Panc1 (cell line): ENCODE measurements around the gene DIS3L2. TPM values are rescaled to one million over a fixed set of nuclear protein-coding genes. Genes with fewer than 3 reads are reported as not detected.

Source experiments
- ATAC-seq: fragments of 200-7000 bp; cut with Tn5 transposase; 2 replicates; pipeline ENCODE4 v1.9.1; 2020; ENCODE audit warnings: mild to moderate bottlenecking, moderate library complexity
- BruUV-seq: library from RNA; stranded (reverse); fragments of 400-500 nt; replicated peaks from 2 replicates; lab custom pipeline; 2021; lab: Mats Ljungman, UMichigan
- CTCF ChIA-PET: fragments of 300-600 bp; sonication (Branson Sonifier 250); formaldehyde crosslinking; loops from one replicate; lab custom pipeline; 2022; ENCODE audit warnings: antibody characterized with exemption; lab: Charles Lee
- POLR2A ChIA-PET: fragments of 300-600 bp; sonication (Branson Sonifier 250); formaldehyde crosslinking; loops from one replicate; lab custom pipeline; 2022; ENCODE audit warnings: antibody characterized with exemption; lab: Charles Lee
- DNase-seq: peaks from one replicate; pipeline ENCODE4 v3.0.0-alpha.2; 2010; ENCODE audit warnings: low read depth, low spot score
- H3K27ac ChIP-seq: 2 replicates; pipeline ENCODE4 v1.5.1; 2011; ENCODE audit warnings: mild to moderate bottlenecking, low read length, inconsistent platforms
- H3K27me3 ChIP-seq: fragments of 200-500 bp; sonication (Bioruptor generic); 2 replicates; pipeline ENCODE4 v1.6.0; 2014; ENCODE audit warnings: low read length, inconsistent platforms; ENCODE audit not compliant: control insufficient read depth, insufficient read depth
- H3K36me3 ChIP-seq: fragments of 200-500 bp; sonication (Bioruptor generic); 2 replicates; pipeline ENCODE4 v1.5.1; 2014; ENCODE audit warnings: inconsistent platforms, mild to moderate bottlenecking, low read length, moderate library complexity; ENCODE audit not compliant: control insufficient read depth, insufficient read depth
- H3K4me1 ChIP-seq: 2 replicates; pipeline ENCODE4 v1.5.1; 2011; ENCODE audit warnings: inconsistent platforms, mild to moderate bottlenecking, low read length, moderate library complexity; ENCODE audit not compliant: control insufficient read depth, insufficient read depth
- H3K4me3 ChIP-seq, 2 experiments: 2 replicates each; pipeline ENCODE4 v1.5.1; 2011 to 2012; ENCODE audit warnings: low read depth in 2 of 2, low read length in 2 of 2, mild to moderate bottlenecking in 2 of 2, inconsistent platforms in 1 of 2, moderate library complexity in 1 of 2
- H3K9me3 ChIP-seq: fragments of 200-500 bp; sonication (Bioruptor generic); 2 replicates; pipeline ENCODE4 v1.5.1; 2014; ENCODE audit warnings: low read depth, mild to moderate bottlenecking, inconsistent platforms, low read length, moderate library complexity; ENCODE audit not compliant: control insufficient read depth, insufficient read depth
- POLR2AphosphoS5 ChIP-seq: IDR thresholded peaks from 2 replicates; pipeline ENCODE4 v1.6.1; 2012; ENCODE audit warnings: mild to moderate bottlenecking, low read depth, low read length, moderate library complexity
- SIN3A ChIP-seq: IDR thresholded peaks from 2 replicates; pipeline ENCODE4 v1.6.1; 2012; ENCODE audit warnings: low read depth, mild to moderate bottlenecking, low read length, moderate library complexity, borderline replicate concordance; ENCODE audit not compliant: insufficient read depth
- TCF7L2 ChIP-seq: IDR thresholded peaks from 2 replicates; pipeline ENCODE4 v1.6.1; 2011; ENCODE audit warnings: mild to moderate bottlenecking, low read depth, low read length, inconsistent platforms
- in situ Hi-C: cut with HindIII; loops from 2 replicates; pipeline ENCODE4 v1.10.0; 2016; ENCODE audit warnings: low sequenced_read_pairs, low pct_unique_long_range_greater_than_20kb
- intact Hi-C: fragments of 100-400 bp; cut with micrococcal nuclease; formaldehyde crosslinking; loops from one replicate; pipeline ENCODE4 v1.10.0; 2022; ENCODE audit not compliant: unreplicated experiment
- total RNA-seq: library from RNA; stranded (reverse); gene quantifications from one replicate; pipeline ENCODE4 v1.2.1, GENCODE V29; 2021; ENCODE audit not compliant: unreplicated experiment
- TF ChIP-seq, protein P1 (sequence below): fragments of 450-650 bp; IDR thresholded peaks from 2 replicates; pipeline ENCODE4 v1.5.1; 2017; ENCODE audit warnings: mild to moderate bottlenecking
- TF ChIP-seq, protein P2 (sequence below), 2 experiments: IDR thresholded peaks; 2 replicates each; pipeline ENCODE4 v1.6.1; 2011 to 2012; ENCODE audit warnings: low read depth in 2 of 2, control low read depth in 1 of 2, low read length in 1 of 2, mild to moderate bottlenecking in 1 of 2, moderate library complexity in 1 of 2; ENCODE audit not compliant: insufficient read depth in 1 of 2

DIS3L2 gene
- total RNA-seq, 1 experiment from 2014 or later: 28.1 TPM

- ChIA-PET POLR2A (no interaction called here), CTCF (interaction anchor here (0.6 kb wide), 1 partner anchor 16 kb away, joined by 3 read pairs; no protein-coding TSS in a partner anchor)
- no peak overlapping the region for H3K4me3 ChIP-seq
- intact Hi-C loops (loop anchor here (10.0 kb wide), 1 partner anchor 184 kb away; the partner anchor contains the start of genes CHRND and PRSS56), in situ Hi-C loops (no loop called here)
- BruUV-seq: no TSS peak
- H3K27ac ChIP-seq: no peak overlapping the region
- no peaks in the 10 kb centered on the region; the same call in 1 of the 2 replicates for H3K4me1 ChIP-seq
- H3K27me3 ChIP-seq: no peaks in the 10 kb centered on the region
- DNase-seq (no peak), ATAC-seq (no peak)
- no peaks in the 10 kb centered on the region for H3K9me3 ChIP-seq
- H3K36me3 ChIP-seq: no peaks in the 10 kb centered on the region
- TF ChIP-seq SIN3A: no peak
- TF ChIP-seq, protein P1, sequence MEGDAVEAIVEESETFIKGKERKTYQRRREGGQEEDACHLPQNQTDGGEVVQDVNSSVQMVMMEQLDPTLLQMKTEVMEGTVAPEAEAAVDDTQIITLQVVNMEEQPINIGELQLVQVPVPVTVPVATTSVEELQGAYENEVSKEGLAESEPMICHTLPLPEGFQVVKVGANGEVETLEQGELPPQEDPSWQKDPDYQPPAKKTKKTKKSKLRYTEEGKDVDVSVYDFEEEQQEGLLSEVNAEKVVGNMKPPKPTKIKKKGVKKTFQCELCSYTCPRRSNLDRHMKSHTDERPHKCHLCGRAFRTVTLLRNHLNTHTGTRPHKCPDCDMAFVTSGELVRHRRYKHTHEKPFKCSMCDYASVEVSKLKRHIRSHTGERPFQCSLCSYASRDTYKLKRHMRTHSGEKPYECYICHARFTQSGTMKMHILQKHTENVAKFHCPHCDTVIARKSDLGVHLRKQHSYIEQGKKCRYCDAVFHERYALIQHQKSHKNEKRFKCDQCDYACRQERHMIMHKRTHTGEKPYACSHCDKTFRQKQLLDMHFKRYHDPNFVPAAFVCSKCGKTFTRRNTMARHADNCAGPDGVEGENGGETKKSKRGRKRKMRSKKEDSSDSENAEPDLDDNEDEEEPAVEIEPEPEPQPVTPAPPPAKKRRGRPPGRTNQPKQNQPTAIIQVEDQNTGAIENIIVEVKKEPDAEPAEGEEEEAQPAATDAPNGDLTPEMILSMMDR: no peak
These were observed 378.8 kb downstream of the DIS3L2 start for GRCh38 chr2:232340171-232340935.

DNA sequence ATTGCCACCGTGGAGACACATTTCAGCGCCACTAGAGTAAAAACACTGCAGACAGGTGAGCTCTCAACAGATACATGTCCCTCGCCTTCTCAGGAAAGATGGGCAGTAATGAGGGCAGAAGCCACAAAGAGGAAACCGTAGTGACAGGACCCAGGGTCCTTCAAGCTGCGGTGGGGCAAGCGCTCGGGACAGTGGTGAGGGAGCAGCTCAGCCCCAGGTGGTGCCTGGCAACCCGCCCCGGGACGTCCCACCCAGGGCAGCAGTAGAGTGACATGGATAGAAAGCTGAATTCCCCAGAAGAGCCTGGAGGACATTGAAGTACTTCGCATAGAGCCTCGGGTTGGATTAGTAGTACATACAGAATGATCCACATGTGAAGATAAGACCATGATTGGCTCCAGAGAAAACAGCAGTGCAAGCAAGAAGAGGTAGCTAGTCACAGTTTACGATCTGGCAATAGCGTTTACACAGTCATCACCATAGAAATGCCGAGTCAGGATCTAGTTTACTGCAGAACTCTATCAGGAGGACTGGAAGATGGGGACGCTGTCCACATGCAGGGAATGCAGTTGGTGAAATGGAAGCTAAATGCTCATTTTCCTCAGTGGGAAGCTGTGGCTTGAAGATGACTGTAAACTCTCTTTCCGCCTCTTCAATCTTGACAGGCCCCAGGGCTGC, 379.7 kb downstream of the DIS3L2 start:
- no TSS peak for BruUV-seq
- no peak overlapping the region for H3K4me3 ChIP-seq
- H3K36me3 ChIP-seq: no peaks in the 10 kb centered on the region
- no peaks in the 10 kb centered on the region for H3K9me3 ChIP-seq
- H3K4me1 ChIP-seq: no peaks in the 10 kb centered on the region; the same call in 1 of the 2 replicates
- in situ Hi-C loops (no loop called here), intact Hi-C loops (loop anchor here (10.0 kb wide), 1 partner anchor 184 kb away; the partner anchor contains the start of genes CHRND and PRSS56)
- no peaks in the 10 kb centered on the region for H3K27me3 ChIP-seq
- H3K27ac ChIP-seq: no peak overlapping the region
- ATAC-seq (no peak), DNase-seq (no peak)
- TF ChIP-seq POLR2AphosphoS5 (peak; percentile 9; the same call in 1 of the 2 replicates), SIN3A (no peak), TCF7L2 (no peak)
- TF ChIP-seq, protein P2, sequence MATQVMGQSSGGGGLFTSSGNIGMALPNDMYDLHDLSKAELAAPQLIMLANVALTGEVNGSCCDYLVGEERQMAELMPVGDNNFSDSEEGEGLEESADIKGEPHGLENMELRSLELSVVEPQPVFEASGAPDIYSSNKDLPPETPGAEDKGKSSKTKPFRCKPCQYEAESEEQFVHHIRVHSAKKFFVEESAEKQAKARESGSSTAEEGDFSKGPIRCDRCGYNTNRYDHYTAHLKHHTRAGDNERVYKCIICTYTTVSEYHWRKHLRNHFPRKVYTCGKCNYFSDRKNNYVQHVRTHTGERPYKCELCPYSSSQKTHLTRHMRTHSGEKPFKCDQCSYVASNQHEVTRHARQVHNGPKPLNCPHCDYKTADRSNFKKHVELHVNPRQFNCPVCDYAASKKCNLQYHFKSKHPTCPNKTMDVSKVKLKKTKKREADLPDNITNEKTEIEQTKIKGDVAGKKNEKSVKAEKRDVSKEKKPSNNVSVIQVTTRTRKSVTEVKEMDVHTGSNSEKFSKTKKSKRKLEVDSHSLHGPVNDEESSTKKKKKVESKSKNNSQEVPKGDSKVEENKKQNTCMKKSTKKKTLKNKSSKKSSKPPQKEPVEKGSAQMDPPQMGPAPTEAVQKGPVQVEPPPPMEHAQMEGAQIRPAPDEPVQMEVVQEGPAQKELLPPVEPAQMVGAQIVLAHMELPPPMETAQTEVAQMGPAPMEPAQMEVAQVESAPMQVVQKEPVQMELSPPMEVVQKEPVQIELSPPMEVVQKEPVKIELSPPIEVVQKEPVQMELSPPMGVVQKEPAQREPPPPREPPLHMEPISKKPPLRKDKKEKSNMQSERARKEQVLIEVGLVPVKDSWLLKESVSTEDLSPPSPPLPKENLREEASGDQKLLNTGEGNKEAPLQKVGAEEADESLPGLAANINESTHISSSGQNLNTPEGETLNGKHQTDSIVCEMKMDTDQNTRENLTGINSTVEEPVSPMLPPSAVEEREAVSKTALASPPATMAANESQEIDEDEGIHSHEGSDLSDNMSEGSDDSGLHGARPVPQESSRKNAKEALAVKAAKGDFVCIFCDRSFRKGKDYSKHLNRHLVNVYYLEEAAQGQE (IDR thresholded peaks at IDR 0.05; ENCODE audit: insufficient read depth in 1 of 2, low read depth in 2 of 2, low read length in 1 of 2): no peak
- TF ChIP-seq, protein P1: no peak
- POLR2A ChIA-PET: no interaction called here
- CTCF ChIA-PET: interaction anchor here (0.6 kb wide), 1 partner anchor 17 kb away, joined by 3 read pairs; no protein-coding TSS in a partner anchor
